Neural cell (in vitro differentiated cells): ENCODE data around the gene ERC2. TPM values are rescaled to one million over a fixed set of nuclear protein-coding genes. Genes with fewer than 3 reads are reported as not detected.

ENCODE experiments used
- H2AFZ ChIP-seq: fragments of 200-600, 300-800 bp; sonication (generic), shearing (Covaris generic); 2 replicates; pipeline ENCODE4 v1.6.0; 2014; ENCODE audit warnings: low read depth, mild to moderate bottlenecking, antibody characterized with exemption, low read length, moderate library complexity
- H3F3A ChIP-seq: fragments of 200-600 bp; shearing (Covaris generic); 2 replicates; pipeline ENCODE4 v1.6.1; 2016; ENCODE audit warnings: mild to moderate bottlenecking, moderate library complexity, mixed read lengths, antibody characterized with exemption, low read length; ENCODE audit not compliant: insufficient read depth, poor library complexity, severe bottlenecking
- H3K27ac ChIP-seq: fragments of 200-600, 300-800 bp; sonication (generic), shearing (Covaris generic); 2 replicates; pipeline ENCODE4 v1.5.1; 2014; ENCODE audit warnings: mild to moderate bottlenecking, low read length, moderate library complexity
- H3K27me3 ChIP-seq: fragments of 300-800, 200-600 bp; sonication (generic), shearing (Covaris generic); 2 replicates; pipeline ENCODE4 v1.6.0; 2014; ENCODE audit warnings: mild to moderate bottlenecking, low read depth, low read length, moderate library complexity; ENCODE audit not compliant: insufficient read depth
- H3K36me3 ChIP-seq: fragments of 300-800, 200-600 bp; sonication (generic), shearing (Covaris generic); 2 replicates; pipeline ENCODE4 v1.5.1; 2014; ENCODE audit warnings: mild to moderate bottlenecking, antibody characterized with exemption, low read length, moderate library complexity; ENCODE audit not compliant: insufficient read depth
- H3K4me2 ChIP-seq: fragments of 300-800, 200-600 bp; sonication (generic), shearing (Covaris generic); 2 replicates; pipeline ENCODE4 v1.6.0; 2014; ENCODE audit warnings: mild to moderate bottlenecking, low read length
- H3K4me3 ChIP-seq: fragments of 300-800, 200-600 bp; sonication (generic), shearing (Covaris generic); 2 replicates; pipeline ENCODE4 v1.5.1; 2014; ENCODE audit warnings: mild to moderate bottlenecking, low read length, moderate library complexity
- H3K79me2 ChIP-seq: fragments of 200-600 bp; shearing (Covaris generic); replicated peaks from 2 replicates; pipeline ENCODE4 v1.6.0; 2014; ENCODE audit warnings: mild to moderate bottlenecking, low read length, moderate library complexity; ENCODE audit not compliant: insufficient read depth
- H3K9ac ChIP-seq: fragments of 300-800, 200-600 bp; sonication (generic), shearing (Covaris generic); 2 replicates; pipeline ENCODE4 v1.6.1; 2016; ENCODE audit warnings: mild to moderate bottlenecking, low read length, mixed read lengths
- H3K9me2 ChIP-seq: fragments of 200-600 bp; shearing (Covaris generic); 2 replicates; pipeline ENCODE4 v1.6.1; 2016; ENCODE audit warnings: mild to moderate bottlenecking, low read length, mixed read lengths; ENCODE audit not compliant: insufficient read depth
- H3K9me3 ChIP-seq: fragments of 200-600, 300-800 bp; sonication (generic), shearing (Covaris generic); 2 replicates; pipeline ENCODE4 v1.6.1; 2016; ENCODE audit warnings: mild to moderate bottlenecking, mixed run types, low read length, moderate library complexity, mixed read lengths
- H4K20me1 ChIP-seq: fragments of 200-600 bp; shearing (Covaris generic); 2 replicates; pipeline ENCODE4 v1.6.1; 2016; ENCODE audit warnings: mild to moderate bottlenecking, mixed run types; ENCODE audit not compliant: insufficient read depth
- EP300 ChIP-seq: fragments of 450-650 bp; conservative IDR thresholded peaks from 2 replicates; pipeline ENCODE4 v1.6.1; 2014; ENCODE audit warnings: antibody characterized with exemption, mild to moderate bottlenecking, moderate library complexity; ENCODE audit not compliant: poor library complexity, severe bottlenecking
- EZH2 ChIP-seq: fragments of 200-600, 300-800 bp; shearing (Covaris generic), sonication (generic); IDR thresholded peaks from 2 replicates; pipeline ENCODE4 v1.6.1; 2014; ENCODE audit warnings: antibody characterized with exemption, low read length, borderline replicate concordance, mild to moderate bottlenecking; ENCODE audit not compliant: insufficient read depth, poor library complexity, severe bottlenecking
- MXI1 ChIP-seq: fragments of 450-650 bp; conservative IDR thresholded peaks from 2 replicates; pipeline ENCODE4 v1.6.1; 2014; ENCODE audit warnings: antibody characterized with exemption, mild to moderate bottlenecking; ENCODE audit not compliant: poor library complexity, severe bottlenecking
- POLR2AphosphoS5 ChIP-seq: IDR thresholded peaks from 2 replicates; pipeline ENCODE4 v1.6.1; 2012
- RAD21 ChIP-seq: fragments of 450-650 bp; conservative IDR thresholded peaks from 2 replicates; pipeline ENCODE4 v1.6.1; 2014; ENCODE audit warnings: antibody characterized with exemption, mild to moderate bottlenecking, moderate library complexity
- SMC3 ChIP-seq: fragments of 450-650 bp; conservative IDR thresholded peaks from 2 replicates; pipeline ENCODE4 v1.6.1; 2014; ENCODE audit warnings: antibody characterized with exemption, mild to moderate bottlenecking, moderate library complexity; ENCODE audit not compliant: poor library complexity
- TAF1 ChIP-seq: IDR thresholded peaks from 2 replicates; pipeline ENCODE4 v1.6.1; 2012; ENCODE audit warnings: low read depth
- polyA plus RNA-seq: library from polyadenylated mRNA; depleted of rRNA; stranded (reverse); fragments of >200 nt; gene quantifications from 2 replicates; pipeline ENCODE4 v1.2.3, GENCODE V29; 2014
- TF ChIP-seq, protein P1 (sequence below): IDR thresholded peaks from 2 replicates; pipeline ENCODE4 v1.6.1; 2012; ENCODE audit warnings: borderline replicate concordance
- TF ChIP-seq, protein P2 (sequence below): fragments of 450-650 bp; IDR thresholded peaks from 2 replicates; pipeline ENCODE4 v1.5.1; 2014; ENCODE audit warnings: antibody characterized with exemption, mild to moderate bottlenecking, moderate library complexity; ENCODE audit not compliant: poor library complexity, severe bottlenecking

The ERC2 gene
- polyA plus RNA-seq, 1 donor from 2014 or later: 60.4 TPM

- no peaks in the 10 kb centered on the region for H3K79me2 ChIP-seq
- H4K20me1 ChIP-seq: no peaks in the 10 kb centered on the region
- H3K27ac ChIP-seq: peak overlapping the region; percentile 0
- no peaks in the 10 kb centered on the region for H3K27me3 ChIP-seq
- no peak overlapping the region for H2AFZ ChIP-seq
- no peak overlapping the region for H3K9ac ChIP-seq
- TF ChIP-seq MXI1: no peak
- TF ChIP-seq, protein P1, sequence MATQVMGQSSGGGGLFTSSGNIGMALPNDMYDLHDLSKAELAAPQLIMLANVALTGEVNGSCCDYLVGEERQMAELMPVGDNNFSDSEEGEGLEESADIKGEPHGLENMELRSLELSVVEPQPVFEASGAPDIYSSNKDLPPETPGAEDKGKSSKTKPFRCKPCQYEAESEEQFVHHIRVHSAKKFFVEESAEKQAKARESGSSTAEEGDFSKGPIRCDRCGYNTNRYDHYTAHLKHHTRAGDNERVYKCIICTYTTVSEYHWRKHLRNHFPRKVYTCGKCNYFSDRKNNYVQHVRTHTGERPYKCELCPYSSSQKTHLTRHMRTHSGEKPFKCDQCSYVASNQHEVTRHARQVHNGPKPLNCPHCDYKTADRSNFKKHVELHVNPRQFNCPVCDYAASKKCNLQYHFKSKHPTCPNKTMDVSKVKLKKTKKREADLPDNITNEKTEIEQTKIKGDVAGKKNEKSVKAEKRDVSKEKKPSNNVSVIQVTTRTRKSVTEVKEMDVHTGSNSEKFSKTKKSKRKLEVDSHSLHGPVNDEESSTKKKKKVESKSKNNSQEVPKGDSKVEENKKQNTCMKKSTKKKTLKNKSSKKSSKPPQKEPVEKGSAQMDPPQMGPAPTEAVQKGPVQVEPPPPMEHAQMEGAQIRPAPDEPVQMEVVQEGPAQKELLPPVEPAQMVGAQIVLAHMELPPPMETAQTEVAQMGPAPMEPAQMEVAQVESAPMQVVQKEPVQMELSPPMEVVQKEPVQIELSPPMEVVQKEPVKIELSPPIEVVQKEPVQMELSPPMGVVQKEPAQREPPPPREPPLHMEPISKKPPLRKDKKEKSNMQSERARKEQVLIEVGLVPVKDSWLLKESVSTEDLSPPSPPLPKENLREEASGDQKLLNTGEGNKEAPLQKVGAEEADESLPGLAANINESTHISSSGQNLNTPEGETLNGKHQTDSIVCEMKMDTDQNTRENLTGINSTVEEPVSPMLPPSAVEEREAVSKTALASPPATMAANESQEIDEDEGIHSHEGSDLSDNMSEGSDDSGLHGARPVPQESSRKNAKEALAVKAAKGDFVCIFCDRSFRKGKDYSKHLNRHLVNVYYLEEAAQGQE: no peak
- TF ChIP-seq, protein P2, sequence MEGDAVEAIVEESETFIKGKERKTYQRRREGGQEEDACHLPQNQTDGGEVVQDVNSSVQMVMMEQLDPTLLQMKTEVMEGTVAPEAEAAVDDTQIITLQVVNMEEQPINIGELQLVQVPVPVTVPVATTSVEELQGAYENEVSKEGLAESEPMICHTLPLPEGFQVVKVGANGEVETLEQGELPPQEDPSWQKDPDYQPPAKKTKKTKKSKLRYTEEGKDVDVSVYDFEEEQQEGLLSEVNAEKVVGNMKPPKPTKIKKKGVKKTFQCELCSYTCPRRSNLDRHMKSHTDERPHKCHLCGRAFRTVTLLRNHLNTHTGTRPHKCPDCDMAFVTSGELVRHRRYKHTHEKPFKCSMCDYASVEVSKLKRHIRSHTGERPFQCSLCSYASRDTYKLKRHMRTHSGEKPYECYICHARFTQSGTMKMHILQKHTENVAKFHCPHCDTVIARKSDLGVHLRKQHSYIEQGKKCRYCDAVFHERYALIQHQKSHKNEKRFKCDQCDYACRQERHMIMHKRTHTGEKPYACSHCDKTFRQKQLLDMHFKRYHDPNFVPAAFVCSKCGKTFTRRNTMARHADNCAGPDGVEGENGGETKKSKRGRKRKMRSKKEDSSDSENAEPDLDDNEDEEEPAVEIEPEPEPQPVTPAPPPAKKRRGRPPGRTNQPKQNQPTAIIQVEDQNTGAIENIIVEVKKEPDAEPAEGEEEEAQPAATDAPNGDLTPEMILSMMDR: no peak
- no peak for TF ChIP-seq RAD21
- TF ChIP-seq EZH2: no peak
- TF ChIP-seq TAF1: no peak
- TF ChIP-seq POLR2AphosphoS5: no peak
- TF ChIP-seq EP300: no peak
- no peak for TF ChIP-seq SMC3
- H3K9me2 ChIP-seq: no peaks in the 10 kb centered on the region
- H3K36me3 ChIP-seq: no peaks in the 10 kb centered on the region
- peak overlapping the region; percentile 34 for H3K4me3 ChIP-seq
- no peaks in the 10 kb centered on the region for H3F3A ChIP-seq
- H3K9me3 ChIP-seq: no peaks in the 10 kb centered on the region
- H3K4me2 ChIP-seq: peak overlapping the region; percentile 7
These were observed 778.1 kb downstream of the ERC2 start for GRCh38 chr3:55690177-55690576.

DNA sequence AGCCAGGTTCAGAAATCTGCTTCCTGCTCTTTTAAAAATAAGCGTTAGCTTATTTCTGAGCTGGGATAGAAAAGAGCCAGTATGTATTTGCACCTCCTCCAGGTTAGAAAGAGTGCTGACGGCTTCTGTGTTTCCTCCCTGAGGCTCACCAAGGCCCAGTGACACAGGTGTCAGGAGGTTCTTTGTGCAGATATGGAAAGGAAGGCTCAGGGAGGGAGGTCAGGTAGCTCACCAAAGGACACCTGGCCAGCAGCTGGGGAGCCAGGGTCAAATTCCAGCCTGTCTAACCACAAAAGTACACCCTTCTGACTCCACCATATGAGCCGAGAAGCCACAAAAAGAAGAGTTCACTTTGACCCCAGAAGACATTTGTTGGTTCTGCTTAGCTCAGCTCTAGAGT is 780.1 kb downstream of the ERC2 start:
- Histone ChIP-seq H3K9me3 (no peaks in the 10 kb centered on the region), H3K4me3 (no peak overlapping the region), H4K20me1 (no peaks in the 10 kb centered on the region), H3K79me2 (no peaks in the 10 kb centered on the region), H3F3A (no peaks in the 10 kb centered on the region), H3K9ac (no peak overlapping the region), H3K36me3 (no peaks in the 10 kb centered on the region), H2AFZ (no peak overlapping the region), H3K27me3 (no peaks in the 10 kb centered on the region), H3K27ac (no peak overlapping the region), H3K9me2 (no peaks in the 10 kb centered on the region), H3K4me2 (no peak overlapping the region)
- TF ChIP-seq POLR2AphosphoS5: no peak
- no peak for TF ChIP-seq MXI1
- no peak for TF ChIP-seq EZH2
- TF ChIP-seq, protein P1: no peak
- no peak for TF ChIP-seq RAD21
- no peak for TF ChIP-seq TAF1
- no peak for TF ChIP-seq SMC3
- no peak for TF ChIP-seq EP300
- TF ChIP-seq, protein P2: no peak
